ENCODE measurements around the gene AAK1. TPM values are rescaled to one million over a fixed set of nuclear protein-coding genes. Genes with fewer than 3 reads are reported as not detected.

AAK1 gene
- total and polyA plus RNA-seq, 10 of the 15 experiments (the other 5 are each of a cell fraction or from before 2014, with no cell fraction given): 2.9 to 41.4 (median 17.5) TPM

DNA sequence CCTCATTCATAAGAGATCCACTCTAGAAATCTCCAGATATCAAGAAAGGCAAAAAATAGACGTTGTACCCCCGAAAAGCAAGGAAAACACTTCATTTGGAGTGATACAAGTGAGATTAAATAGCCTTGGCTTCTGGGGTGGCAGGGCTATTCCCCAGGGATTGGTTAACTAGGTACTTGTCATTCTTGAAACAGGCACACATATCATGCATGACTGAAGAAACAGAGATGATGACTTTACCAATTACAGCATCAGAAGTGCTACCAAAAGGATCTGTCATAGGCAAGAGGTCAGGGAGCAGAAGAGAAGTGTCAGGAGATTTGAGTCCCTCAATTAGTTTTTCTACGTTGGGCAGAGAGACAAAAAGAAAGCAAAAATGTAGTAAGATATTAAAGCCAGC, 161.1 kb downstream of the AAK1 start:
- Histone ChIP-seq H3K4me3 (no peak overlapping the region), H3K79me2 (ENCODE audit: control insufficient read depth, insufficient read depth, low read length) (no peaks in the 10 kb centered on the region), H3K9me3 (replicated peaks; ENCODE audit: control insufficient read depth, insufficient read depth, low read length) (no peaks in the 10 kb centered on the region), H3K27me3 (replicated peaks in 1 of 2; ENCODE audit: control insufficient read depth in 2 of 2, insufficient read depth in 2 of 2, low read length in 1 of 2) (no peaks in the 10 kb centered on the region), H3K4me2 (ENCODE audit: control insufficient read depth, insufficient read depth) (no peak overlapping the region), H3K4me1 (ENCODE audit: control insufficient read depth, insufficient read depth, low read length) (peaks cover 10% of the 10 kb centered on the region; the same call in 1 of the 2 replicates), H3K9ac (ENCODE audit: control insufficient read depth, insufficient read depth, low read length) (no peak overlapping the region), H2AFZ (ENCODE audit: control insufficient read depth, low read depth, low read length) (no peak overlapping the region), H3K27ac (ENCODE audit: control insufficient read depth, insufficient read depth) (no peak overlapping the region), H3K36me3 (ENCODE audit: control insufficient read depth in 2 of 2, insufficient read depth in 2 of 2, low read length in 1 of 2) (no peaks in the 10 kb centered on the region; a peak in 2 of 4 replicates), H4K20me1 (ENCODE audit: control insufficient read depth, insufficient read depth) (no peaks in the 10 kb centered on the region)
- RAD21 ChIA-PET (ENCODE audit: unreplicated experiment): no interaction called here
- no peak for TF ChIP-seq STAT3 (IDR thresholded peaks at IDR 0.05; ENCODE audit: low read depth, low read length)
- 0 out of 2 replicates have a peak, but pooled peaks have one; percentile 31 for TF ChIP-seq ATF7 (IDR thresholded peaks at IDR 0.05; ENCODE audit: low read depth)
- 0 out of 2 replicates have a peak, but pooled peaks have one; percentile 13 for TF ChIP-seq MTA2 (IDR thresholded peaks at IDR 0.05; ENCODE audit: low read depth)
- TF ChIP-seq MEF2B (IDR thresholded peaks at IDR 0.05; ENCODE audit: partially characterized antibody, poor library complexity, severe bottlenecking): peak; percentile 72
- peak; percentile 90 for ATAC-seq
- CTCF ChIA-PET: no interaction called here
- BruUV-seq (replicated peaks): no TSS peak
- intact Hi-C loops (cut with micrococcal nuclease; ENCODE audit: unreplicated experiment): no loop called here
- 37% methylated on average over 3 of the region's 3 CpGs for WGBS (ENCODE audit: insufficient coverage, insufficient replicate concordance, low lambda C conversion rate, missing lambda C conversion rate)
- DNase-seq (ENCODE audit: low read depth, low spot score): no peak
- SMC1A ChIA-PET (ENCODE audit: uncharacterized antibody, unreplicated experiment): no interaction called here
- POLR2A ChIA-PET: no interaction called here
- no peak for FAIRE-seq
- in situ Hi-C loops (cut with MboI): no loop called here

DNA sequence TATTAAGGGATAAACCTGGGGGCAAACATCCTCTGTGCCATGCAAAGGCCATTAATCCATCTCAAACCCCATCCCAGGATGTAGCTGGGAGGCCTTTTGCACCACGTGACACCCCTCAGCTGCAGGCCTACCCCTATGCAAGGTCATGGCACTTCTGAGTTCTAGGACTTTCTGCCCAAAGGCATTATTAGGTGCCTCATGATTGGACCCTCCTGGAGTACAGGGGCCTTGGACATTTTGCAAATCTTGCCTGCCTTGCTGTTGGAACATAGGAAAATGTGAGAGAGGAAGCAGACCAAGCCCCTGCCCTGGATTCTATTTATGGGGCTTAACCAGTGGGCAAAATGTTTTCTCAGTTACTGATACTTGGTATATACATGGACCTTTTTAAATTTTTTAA, 162.1 kb downstream of the AAK1 start:
- 100% methylated on average over 1 of the region's 1 CpG for WGBS (ENCODE audit: insufficient coverage, insufficient replicate concordance, low lambda C conversion rate, missing lambda C conversion rate)
- ChIA-PET SMC1A (ENCODE audit: uncharacterized antibody, unreplicated experiment) (interaction anchor here (1.8 kb wide), 1 partner anchor 80 kb away, joined by 3 read pairs; no protein-coding TSS in a partner anchor), CTCF (no interaction called here), RAD21 (ENCODE audit: unreplicated experiment) (no interaction called here), POLR2A (no interaction called here)
- H3K4me2 ChIP-seq (ENCODE audit: control insufficient read depth, insufficient read depth): no peak overlapping the region
- ATAC-seq (no peak), DNase-seq (ENCODE audit: low read depth, low spot score) (no peak), FAIRE-seq (no peak)
- in situ Hi-C loops (cut with MboI): no loop called here
- H3K9ac ChIP-seq (ENCODE audit: control insufficient read depth, insufficient read depth, low read length): no peak overlapping the region
- H3K9me3 ChIP-seq (replicated peaks; ENCODE audit: control insufficient read depth, insufficient read depth, low read length): no peaks in the 10 kb centered on the region
- no peaks in the 10 kb centered on the region for H4K20me1 ChIP-seq (ENCODE audit: control insufficient read depth, insufficient read depth)
- no peaks in the 10 kb centered on the region for H3K79me2 ChIP-seq (ENCODE audit: control insufficient read depth, insufficient read depth, low read length)
- H3K4me3 ChIP-seq: no peak overlapping the region
- no TSS peak for BruUV-seq (replicated peaks)
- H2AFZ ChIP-seq (ENCODE audit: control insufficient read depth, low read depth, low read length): no peak overlapping the region
- no peaks in the 10 kb centered on the region; a peak in 2 of 4 replicates for H3K36me3 ChIP-seq (ENCODE audit: control insufficient read depth in 2 of 2, insufficient read depth in 2 of 2, low read length in 1 of 2)
- H3K4me1 ChIP-seq (ENCODE audit: control insufficient read depth, insufficient read depth, low read length): peaks cover 16% of the 10 kb centered on the region; the same call in 1 of the 2 replicates
- no peak overlapping the region for H3K27ac ChIP-seq (ENCODE audit: control insufficient read depth, insufficient read depth)
- intact Hi-C loops (cut with micrococcal nuclease; ENCODE audit: unreplicated experiment): no loop called here
- no peaks in the 10 kb centered on the region for H3K27me3 ChIP-seq (replicated peaks in 1 of 2; ENCODE audit: control insufficient read depth in 2 of 2, insufficient read depth in 2 of 2, low read length in 1 of 2)
- TF ChIP-seq STAT1 (conservative IDR thresholded peaks at IDR 0.05) (no peak), FOXM1 (IDR thresholded peaks at IDR 0.05; ENCODE audit: low read depth, low read length) (no peak), PBX3 (IDR thresholded peaks at IDR 0.05; ENCODE audit: insufficient replicate concordance, low read depth, low read length) (no peak), POLR2AphosphoS2 (IDR thresholded peaks at IDR 0.05; ENCODE audit: low read depth, low read length) (no peak), IKZF2 (IDR thresholded peaks at IDR 0.05) (no peak), SIN3A (IDR thresholded peaks at IDR 0.05; ENCODE audit: low read depth, low read length) (no peak), POU2F2 (IDR thresholded peaks at IDR 0.05; ENCODE audit: borderline replicate concordance, low read depth, low read length) (no peak), TARDBP (IDR thresholded peaks at IDR 0.05; ENCODE audit: borderline replicate concordance) (no peak), ZBTB33 (IDR thresholded peaks at IDR 0.05) (no peak), ESRRA (IDR thresholded peaks at IDR 0.05; ENCODE audit: low read length) (no peak), MEF2A (IDR thresholded peaks at IDR 0.05; ENCODE audit: insufficient read depth, low read depth, low read length) (no peak), GABPA (IDR thresholded peaks at IDR 0.05; ENCODE audit: low read depth) (no peak), NRF1 (conservative IDR thresholded peaks at IDR 0.05; ENCODE audit: low read depth, low read length) (no peak)

Measured in GM12878 (cell line).